ENCODE measurements around the gene CD22. TPM values are rescaled to one million over a fixed set of nuclear protein-coding genes. Genes with fewer than 3 reads are reported as not detected.

The CD22 gene
- total RNA-seq, 4 donors from 2014 or later: 7.2 to 22.8 (median 13.4) TPM

- 27 to 35% methylated on average over 30 to 32 of the region's 32 CpGs for WGBS, 2 donors
- no peak overlapping the region for H3K27ac ChIP-seq
- no peaks in the 10 kb centered on the region for H3K36me3 ChIP-seq
- no peak overlapping the region for H3K4me3 ChIP-seq
- H3K4me1 ChIP-seq: peaks cover 0 to 1% (median 0%) of the 10 kb centered on the region in 4 donors
- DNase-seq (ENCODE audit: low spot score in 2 of 2): peak in 1 of 2 donors; percentile 23
- H3K27me3 ChIP-seq: no peaks in the 10 kb centered on the region
- H3K9me3 ChIP-seq: no peaks in the 10 kb centered on the region
- peak; percentile 66 to 75 (median 72) for TF ChIP-seq CTCF (IDR thresholded peaks at IDR 0.05)
- TF ChIP-seq POLR2A (IDR thresholded peaks at IDR 0.05): no peak
Measured at GRCh38 chr19:35352448-35353304, 23.7 kb downstream of the CD22 start.

GRCh38 chr19:35353635-35354034 is 24.6 kb downstream of the CD22 start:
- DNase-seq (ENCODE audit: low spot score in 2 of 2): no peak
- no peaks in the 10 kb centered on the region for H3K27me3 ChIP-seq

GRCh38 chr19:35354898-35355297 is 25.9 kb downstream of the CD22 start:
- Histone ChIP-seq H3K36me3 (no peaks in the 10 kb centered on the region), H3K27ac (no peak overlapping the region), H3K4me1 (peaks cover 0 to 7% (median 0%) of the 10 kb centered on the region in 4 donors), H3K9me3 (no peaks in the 10 kb centered on the region), H3K4me3 (no peak overlapping the region), H3K27me3 (no peaks in the 10 kb centered on the region)
- 84% methylated on average over 8 of the region's 8 CpGs for WGBS, 2 donors
- TF ChIP-seq CTCF (IDR thresholded peaks at IDR 0.05): no peak
- DNase-seq (ENCODE audit: low spot score in 2 of 2): no peak

More at GRCh38 chr19:35353635-35354034, 24.6 kb downstream of the CD22 start:
- Histone ChIP-seq H3K4me1 (peaks cover 0 to 7% (median 0%) of the 10 kb centered on the region in 4 donors), H3K9me3 (no peaks in the 10 kb centered on the region), H3K4me3 (no peak overlapping the region), H3K27ac (no peak overlapping the region), H3K36me3 (no peaks in the 10 kb centered on the region)
- TF ChIP-seq EP300 (IDR thresholded peaks at IDR 0.05): no peak
- TF ChIP-seq POLR2A (IDR thresholded peaks at IDR 0.05): no peak
- no peak for TF ChIP-seq CTCF (IDR thresholded peaks at IDR 0.05)
- 65 to 76% methylated on average over 9 of the region's 9 CpGs for WGBS, 2 donors

GRCh38 chr19:35355791-35356460 is 26.9 kb downstream of the CD22 start:
- 40 to 50% methylated on average over 6 of the region's 6 CpGs for WGBS, 2 donors

More at GRCh38 chr19:35355791-35356460, 26.9 kb downstream of the CD22 start:
- Histone ChIP-seq H3K27ac (no peak overlapping the region), H3K4me3 (no peak overlapping the region), H3K36me3 (no peaks in the 10 kb centered on the region), H3K9me3 (no peaks in the 10 kb centered on the region), H3K4me1 (peaks cover 0 to 7% (median 0%) of the 10 kb centered on the region in 4 donors), H3K27me3 (no peaks in the 10 kb centered on the region)
- no peak for DNase-seq (ENCODE audit: low spot score in 2 of 2)
- no peak for TF ChIP-seq CTCF (IDR thresholded peaks at IDR 0.05)
- no peak for TF ChIP-seq POLR2A (IDR thresholded peaks at IDR 0.05)
- TF ChIP-seq EP300 (IDR thresholded peaks at IDR 0.05): no peak

Measured in tibial nerve (tissue), 4 donors.